Testis (tissue), 2 donors: ENCODE data around the gene GNPDA2.

Experiments
- POLR2A ChIP-seq: fragments of 450-650 bp; IDR thresholded peaks from one replicate; pipeline ENCODE4 v1.6.1; 2017; ENCODE audit warnings: antibody characterized with exemption, mild to moderate bottlenecking, moderate library complexity
- TF ChIP-seq, protein P1 (sequence below), 3 experiments: fragments of 450-650 bp in 2 of 3; fragments of 200-600 bp in 1 of 3; sonication (generic) in 1 of 3; IDR thresholded peaks; one replicate each; pipeline ENCODE4 v1.5.1; 2016 to 2019; ENCODE audit warnings: antibody characterized with exemption in 3 of 3, mild to moderate bottlenecking in 2 of 3, moderate library complexity in 1 of 3

DNA sequence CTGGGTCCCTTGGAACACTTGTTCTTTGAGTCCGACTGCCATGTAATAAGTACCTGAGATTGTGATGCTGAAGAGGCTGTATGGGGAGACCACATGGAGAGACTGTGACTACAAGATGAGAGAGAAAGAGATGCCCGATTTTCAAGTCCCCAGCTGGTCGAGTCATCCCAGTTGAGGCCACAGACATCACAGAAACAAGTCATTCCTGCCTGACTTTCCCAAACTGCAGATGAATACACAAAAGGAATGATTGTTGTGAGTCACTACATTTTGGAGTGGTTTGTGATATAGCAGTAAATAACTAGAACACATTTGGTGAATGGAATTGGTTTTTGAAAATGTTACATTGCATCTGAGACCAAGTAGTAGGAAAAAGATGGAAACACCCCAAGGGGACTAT lies 66.0 kb downstream of the GNPDA2 start:
- TF ChIP-seq, protein P1, sequence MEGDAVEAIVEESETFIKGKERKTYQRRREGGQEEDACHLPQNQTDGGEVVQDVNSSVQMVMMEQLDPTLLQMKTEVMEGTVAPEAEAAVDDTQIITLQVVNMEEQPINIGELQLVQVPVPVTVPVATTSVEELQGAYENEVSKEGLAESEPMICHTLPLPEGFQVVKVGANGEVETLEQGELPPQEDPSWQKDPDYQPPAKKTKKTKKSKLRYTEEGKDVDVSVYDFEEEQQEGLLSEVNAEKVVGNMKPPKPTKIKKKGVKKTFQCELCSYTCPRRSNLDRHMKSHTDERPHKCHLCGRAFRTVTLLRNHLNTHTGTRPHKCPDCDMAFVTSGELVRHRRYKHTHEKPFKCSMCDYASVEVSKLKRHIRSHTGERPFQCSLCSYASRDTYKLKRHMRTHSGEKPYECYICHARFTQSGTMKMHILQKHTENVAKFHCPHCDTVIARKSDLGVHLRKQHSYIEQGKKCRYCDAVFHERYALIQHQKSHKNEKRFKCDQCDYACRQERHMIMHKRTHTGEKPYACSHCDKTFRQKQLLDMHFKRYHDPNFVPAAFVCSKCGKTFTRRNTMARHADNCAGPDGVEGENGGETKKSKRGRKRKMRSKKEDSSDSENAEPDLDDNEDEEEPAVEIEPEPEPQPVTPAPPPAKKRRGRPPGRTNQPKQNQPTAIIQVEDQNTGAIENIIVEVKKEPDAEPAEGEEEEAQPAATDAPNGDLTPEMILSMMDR (IDR thresholded peaks at IDR 0.05), result no peak
- no peak for TF ChIP-seq POLR2A
